DLD1 (cell line): ENCODE results near the gene CACNA2D3.

ENCODE experiments used
- in situ Hi-C: cut with HindIII; loops from 2 replicates; pipeline ENCODE4 v1.10.0; 2017; ENCODE audit warnings: low sequenced_read_pairs

The CACNA2D3 gene

DNA sequence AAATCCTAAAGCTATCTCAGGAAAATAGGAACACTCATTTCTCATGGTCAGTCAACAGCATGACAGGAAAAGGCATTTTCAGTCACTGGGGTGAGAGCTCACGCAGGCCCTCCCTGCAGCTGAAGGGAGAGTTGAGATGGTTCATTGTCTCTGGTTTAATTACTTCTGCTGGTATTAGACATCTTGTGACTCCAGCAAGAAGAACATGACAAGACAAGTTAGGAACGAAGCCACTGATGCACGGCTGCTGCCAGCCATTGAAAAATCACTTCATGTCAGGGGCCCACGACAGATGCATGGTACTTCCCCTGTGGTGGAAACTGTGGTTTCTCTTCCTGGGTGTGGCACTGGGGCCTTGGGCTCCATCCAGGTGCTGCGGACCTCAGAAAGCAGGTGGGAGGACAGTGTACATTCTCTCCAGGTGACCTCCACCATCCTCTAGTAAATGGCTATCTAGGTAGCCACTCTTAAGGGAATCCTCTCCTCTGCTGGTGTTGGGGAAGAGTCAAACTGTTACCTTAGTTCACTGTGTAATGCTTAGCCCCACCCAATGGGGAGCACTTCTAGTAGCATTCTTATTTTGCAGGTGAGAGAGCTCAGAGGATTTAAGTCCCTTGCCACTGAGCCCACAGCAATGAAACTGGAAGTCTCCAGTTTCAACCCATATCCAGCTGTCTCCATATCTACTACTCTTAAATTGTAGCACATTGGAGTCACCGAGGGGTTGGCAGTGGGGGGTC, 531.3 kb downstream of the CACNA2D3 start:
- in situ Hi-C loops = no loop called here

DNA sequence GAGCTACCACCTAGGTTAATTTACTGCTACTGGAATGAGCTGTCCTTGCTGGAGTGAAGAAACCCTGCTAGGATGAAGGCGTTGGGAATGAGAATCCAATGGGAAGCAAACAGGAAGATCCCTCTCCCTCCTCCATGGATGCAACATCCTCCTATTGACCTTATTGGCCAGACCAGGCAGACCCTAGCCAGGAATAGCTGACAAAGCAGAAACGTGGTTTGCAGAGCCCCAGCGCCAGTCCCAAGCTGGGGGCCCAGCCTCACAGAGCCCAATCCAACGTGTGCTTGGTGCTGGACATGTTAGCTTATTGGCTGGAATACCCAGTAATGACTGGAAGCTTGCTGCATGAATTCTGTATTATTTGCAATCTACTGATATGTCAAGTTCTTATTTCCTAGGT, 532.4 kb downstream of the CACNA2D3 start:
- in situ Hi-C loops = no loop called here

- in situ Hi-C loops = no loop called here
Observed at GRCh38 chr3:54659347-54659746, 537.0 kb downstream of the CACNA2D3 start.

GRCh38 chr3:54660714-54661132, 538.4 kb downstream of the CACNA2D3 start:
- in situ Hi-C loops = no loop called here

DNA sequence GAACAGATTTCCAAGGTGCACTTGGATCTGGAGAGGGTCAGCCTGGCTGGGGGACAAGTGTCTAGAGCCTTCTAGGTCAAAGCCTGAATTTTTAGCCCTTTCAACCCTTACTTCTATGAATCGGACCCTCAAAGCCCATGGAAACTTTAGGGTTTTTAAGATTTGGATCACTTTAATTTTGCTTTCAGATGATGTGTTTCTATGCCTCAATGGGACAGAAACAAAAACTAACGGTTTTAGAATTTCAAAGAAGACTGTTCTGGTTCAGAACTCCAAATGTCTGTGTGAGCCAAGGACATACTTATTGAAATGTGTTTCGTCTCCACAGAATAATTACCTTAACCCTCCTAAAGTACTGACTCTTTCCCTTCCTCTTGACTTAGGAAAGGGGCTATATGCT, 538.8 kb downstream of the CACNA2D3 start:
- in situ Hi-C loops = no loop called here

- in situ Hi-C loops = no loop called here
Observed at GRCh38 chr3:54663501-54664011, 541.2 kb downstream of the CACNA2D3 start.

- in situ Hi-C loops = no loop called here
Observed at GRCh38 chr3:54665016-54665600, 542.8 kb downstream of the CACNA2D3 start.

DNA sequence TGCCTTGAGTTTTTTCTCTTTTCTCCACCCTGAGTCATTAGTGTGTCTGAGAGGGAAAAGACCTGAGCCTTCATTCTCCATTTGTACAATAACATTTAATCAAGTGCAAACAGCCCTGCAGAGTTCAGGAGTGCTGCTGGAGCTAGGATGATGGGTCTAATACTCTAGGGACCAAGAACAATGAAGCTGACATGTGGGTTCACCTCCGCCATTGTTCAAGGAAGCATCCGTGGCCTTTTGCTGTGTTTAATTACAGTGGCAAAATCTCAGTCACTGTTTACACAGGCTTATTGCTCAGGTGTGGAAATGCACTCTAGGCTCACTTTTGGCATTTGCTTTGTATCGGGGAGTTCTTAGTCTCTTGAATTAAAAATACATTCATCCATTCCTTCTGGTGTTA, 545.9 kb downstream of the CACNA2D3 start:
- in situ Hi-C loops = no loop called here

DNA sequence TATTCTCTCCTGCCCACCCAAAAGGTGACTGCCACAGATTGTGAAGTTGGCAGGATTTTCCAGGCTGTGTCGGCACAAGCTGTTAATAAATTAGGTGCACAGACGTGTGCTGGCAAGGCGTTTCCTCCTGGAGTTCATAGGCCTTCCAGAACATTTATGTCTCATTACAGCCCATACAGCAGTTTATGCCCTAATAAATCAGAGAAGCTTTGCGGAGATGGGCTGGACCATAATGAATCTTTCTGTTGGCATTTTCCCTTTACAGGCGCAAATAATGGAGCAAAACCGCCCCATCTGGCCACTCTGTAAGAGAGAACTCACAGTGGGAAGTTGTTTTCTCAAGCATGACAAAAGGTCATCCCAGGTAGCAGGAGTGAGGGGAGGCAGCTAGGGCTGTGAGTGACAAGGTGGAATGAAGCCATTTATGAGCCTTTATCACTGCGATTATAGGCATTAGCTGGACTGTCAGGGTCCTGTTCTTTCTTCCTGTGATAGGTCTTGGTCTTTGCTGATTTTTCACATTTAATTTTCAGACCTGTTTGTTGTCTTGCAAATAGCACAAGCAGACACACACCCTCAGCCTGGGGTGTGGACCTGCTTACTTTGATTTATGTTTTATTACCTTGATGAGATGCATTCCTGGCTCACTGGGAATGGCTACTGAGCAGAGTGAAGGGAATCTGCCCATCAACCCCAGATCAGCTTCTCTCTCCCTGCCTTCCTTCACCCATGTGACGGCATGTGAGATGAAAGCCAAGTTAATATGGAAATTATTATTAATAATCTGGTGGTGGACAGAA, 548.0 kb downstream of the CACNA2D3 start:
- in situ Hi-C loops = no loop called here

DNA sequence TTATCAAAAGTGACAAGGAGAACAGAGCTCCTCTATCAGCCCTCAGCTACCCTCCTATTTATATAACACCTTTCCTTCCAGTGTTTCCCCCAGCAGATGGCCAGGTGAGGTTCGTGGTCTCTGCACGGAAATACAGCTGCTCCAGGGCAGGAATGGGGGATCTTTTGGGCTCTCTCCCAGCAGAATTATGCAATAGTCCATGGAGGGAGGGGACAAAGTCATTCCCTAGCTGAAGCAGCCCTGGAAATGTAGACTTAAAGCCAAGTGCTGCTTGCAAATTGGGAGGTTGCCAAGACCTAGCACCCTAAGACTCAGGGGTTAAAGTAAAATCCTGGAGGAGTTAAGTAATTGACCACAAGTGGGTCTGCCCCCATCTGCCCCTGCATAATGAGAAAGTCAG, 549.2 kb downstream of the CACNA2D3 start:
- in situ Hi-C loops = no loop called here

DNA sequence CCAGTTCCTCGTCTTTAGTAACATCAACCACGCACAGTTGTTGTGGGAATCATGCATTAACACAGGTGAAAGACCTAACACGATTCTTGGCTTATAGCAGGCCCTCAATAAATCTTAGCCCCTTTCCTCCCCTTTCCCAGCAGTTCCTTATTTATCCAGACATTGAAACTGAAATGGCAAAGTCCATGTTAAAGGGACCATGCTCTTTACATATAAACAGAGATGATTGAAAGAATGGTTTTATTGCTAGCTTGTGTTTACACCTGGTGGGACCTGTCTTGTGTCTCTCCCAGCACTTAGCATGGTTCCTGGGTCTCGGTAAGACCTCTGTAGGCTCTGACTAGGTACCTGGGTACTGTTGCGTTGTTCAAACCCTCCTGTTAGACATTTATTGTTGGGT, 553.7 kb downstream of the CACNA2D3 start:
- in situ Hi-C loops = no loop called here

DNA sequence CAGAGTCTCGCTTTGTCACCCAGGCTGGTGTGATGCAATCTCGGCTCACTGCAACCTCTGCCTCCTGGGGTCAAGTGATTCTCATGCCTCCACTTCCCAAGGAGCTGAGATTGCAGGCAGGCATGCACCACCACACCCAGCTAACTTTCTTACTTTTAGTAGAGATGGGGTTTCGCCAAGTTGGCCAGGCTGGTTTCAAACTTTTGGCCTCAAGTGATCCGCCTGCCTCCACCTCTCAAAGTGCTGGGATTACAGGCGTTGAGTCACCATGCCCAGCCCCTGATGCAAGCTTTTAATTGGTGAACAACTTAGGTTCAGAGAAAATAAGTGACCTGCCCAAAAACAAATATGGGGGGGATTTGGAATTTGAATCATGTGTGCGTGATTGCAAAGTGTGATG, 559.4 kb downstream of the CACNA2D3 start:
- in situ Hi-C loops = no loop called here

DNA sequence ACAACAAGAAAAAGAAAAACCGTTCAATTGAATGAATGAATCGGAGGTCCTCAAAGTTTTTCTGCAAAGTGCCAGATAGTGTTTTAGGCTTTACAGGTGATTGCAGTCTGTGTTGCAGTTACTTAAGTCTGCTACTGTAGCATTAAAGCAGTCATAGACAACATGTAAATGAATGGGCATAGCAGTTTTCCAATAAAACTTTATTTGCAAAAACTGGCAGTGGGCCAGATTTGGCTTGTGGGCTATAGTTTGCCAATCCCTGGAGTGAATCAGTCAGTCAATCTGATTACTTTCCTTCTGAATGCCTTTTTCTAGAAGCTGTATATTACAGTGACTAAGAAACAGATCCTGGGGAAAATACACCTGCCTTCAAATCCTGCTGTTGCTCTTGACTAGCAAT, 562.9 kb downstream of the CACNA2D3 start:
- in situ Hi-C loops = no loop called here

DNA sequence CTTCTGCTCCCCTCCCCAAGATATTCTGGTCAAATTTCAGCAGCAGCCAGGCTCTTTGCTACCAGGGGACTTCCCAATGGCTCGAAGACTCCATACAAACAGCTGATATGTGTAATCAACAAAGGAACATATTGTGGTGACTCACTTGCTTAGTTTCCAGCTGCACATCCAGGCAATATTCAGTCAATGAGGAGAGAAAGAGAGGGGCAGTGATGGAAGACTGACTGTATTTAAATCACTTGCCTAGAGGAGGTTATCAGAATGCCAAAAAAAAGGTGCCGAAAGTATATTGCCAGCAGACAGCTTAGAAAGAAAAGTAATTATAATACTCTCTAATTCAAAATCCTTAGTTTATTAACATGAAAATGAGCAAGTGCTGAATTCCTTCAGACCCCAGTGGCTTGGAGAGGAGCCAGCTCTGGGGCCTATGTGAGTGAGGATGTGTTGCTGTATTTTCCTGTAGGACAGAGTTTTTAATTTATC, 569.0 kb downstream of the CACNA2D3 start:
- in situ Hi-C loops = no loop called here

DNA sequence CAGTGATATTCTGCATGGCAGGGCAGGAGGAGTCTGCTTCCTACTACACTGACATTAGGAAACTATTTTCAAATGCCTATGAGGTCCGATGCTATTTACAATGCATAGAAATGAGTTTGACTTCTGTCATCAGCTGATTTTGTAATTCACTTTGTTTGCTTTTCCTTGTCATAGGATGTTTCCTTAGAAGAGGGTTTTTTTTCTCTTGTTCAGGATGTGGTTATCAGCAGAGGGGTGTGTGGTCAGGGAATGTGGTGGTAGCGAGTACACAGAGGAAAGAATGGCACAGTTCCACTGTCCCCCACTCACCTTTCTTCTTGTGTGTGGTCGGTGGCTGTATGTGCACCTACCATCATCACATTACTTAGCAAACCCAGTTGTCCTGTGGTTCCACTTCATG, 574.0 kb downstream of the CACNA2D3 start:
- in situ Hi-C loops = no loop called here

GRCh38 chr3:54698054-54698453, 575.7 kb downstream of the CACNA2D3 start:
- in situ Hi-C loops = no loop called here

- in situ Hi-C loops = no loop called here
Observed at GRCh38 chr3:54703923-54704322, 581.6 kb downstream of the CACNA2D3 start.

- in situ Hi-C loops = no loop called here
Observed at GRCh38 chr3:54705730-54706129, 583.4 kb downstream of the CACNA2D3 start.

DNA sequence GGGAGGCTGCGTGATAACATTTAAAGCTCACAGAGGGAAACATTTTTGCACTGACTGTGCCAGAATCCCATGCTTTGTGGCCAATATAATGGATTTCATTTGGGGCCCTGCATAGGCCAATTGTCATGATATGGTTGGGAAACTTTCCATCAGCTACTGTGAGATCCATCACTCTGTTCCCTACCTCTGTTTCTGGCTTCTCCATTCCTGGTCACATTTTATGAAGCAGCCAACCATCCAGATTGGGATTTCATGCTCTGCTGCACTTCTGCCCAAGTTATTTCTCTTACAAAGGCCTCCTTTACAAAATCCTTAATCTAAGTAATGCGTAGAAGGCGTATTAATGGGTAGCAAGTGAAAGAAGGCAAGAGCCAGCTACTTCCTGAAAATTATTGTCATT, 584.4 kb downstream of the CACNA2D3 start:
- in situ Hi-C loops = no loop called here

DNA sequence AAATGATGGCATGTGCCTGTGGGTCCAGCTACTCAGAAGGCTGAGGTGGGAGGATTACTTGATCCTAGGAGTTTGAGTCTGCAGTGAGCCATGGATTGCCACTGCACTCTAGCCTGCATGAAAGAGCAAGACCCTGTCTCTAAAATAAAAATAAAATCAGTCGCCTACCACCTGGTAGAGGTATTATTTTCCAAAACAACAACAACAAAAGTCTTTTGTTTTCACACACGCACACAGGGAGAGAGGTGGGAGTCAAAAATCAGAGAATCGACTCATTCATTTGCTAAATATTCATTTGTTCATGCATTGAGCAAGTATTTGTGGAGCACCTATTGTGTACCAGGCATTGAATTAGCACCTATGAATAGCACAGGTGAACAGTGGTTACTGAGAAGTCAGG, 587.4 kb downstream of the CACNA2D3 start:
- in situ Hi-C loops = no loop called here

DNA sequence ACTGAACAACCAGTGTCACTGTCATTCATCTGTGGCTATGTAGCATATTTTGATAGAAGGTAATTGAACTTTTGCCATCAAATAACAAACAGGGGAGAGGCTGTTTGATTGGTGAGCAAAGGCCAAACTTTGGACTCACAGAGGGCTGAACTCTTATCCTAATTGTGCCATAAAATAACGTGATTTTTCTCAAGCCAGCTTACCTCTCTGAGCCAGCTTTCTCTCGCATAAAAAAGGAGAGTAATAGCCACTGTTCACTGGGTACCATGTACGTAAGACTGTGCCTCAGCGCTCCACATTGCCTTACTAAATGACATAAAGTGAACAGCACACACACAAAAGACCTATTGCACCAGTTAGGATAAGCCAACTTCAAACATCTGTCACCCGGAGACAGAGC, 588.6 kb downstream of the CACNA2D3 start:
- in situ Hi-C loops = no loop called here

DNA sequence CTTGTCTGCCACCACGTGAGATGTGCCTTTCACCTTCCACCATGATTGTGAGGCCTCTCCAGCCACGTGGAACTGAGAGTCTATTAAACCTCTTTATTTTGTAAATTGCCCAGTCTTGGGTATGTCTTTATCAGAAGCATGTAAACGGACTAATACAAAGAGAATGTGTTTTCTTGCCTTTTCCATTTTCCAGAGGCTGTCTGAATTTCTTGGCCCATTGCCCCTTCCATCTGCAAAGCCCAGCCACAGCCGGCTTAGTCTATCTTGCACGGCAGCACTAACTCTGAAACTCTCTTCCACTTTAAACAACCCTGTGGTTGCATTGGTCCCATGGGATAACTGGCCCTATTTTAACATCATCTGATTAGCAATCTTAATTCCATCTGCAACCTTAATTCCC, 590.2 kb downstream of the CACNA2D3 start:
- in situ Hi-C loops = no loop called here
